DND-41 (cell line): ENCODE measurements around the gene SCGB3A1.

Experiments used
- EZH2 ChIP-seq: IDR thresholded peaks from 3 replicates; pipeline ENCODE4 v1.6.1; 2012; ENCODE audit warnings: borderline replicate concordance, low read depth, mild to moderate bottlenecking, moderate library complexity, low read length, inconsistent platforms; ENCODE audit not compliant: severe bottlenecking
- TF ChIP-seq, protein P1 (sequence below): IDR thresholded peaks from 2 replicates; pipeline ENCODE4 v1.5.1; 2012; ENCODE audit warnings: borderline replicate concordance, low read length, moderate library complexity, mild to moderate bottlenecking; ENCODE audit not compliant: poor library complexity, severe bottlenecking; ENCODE audit errors: extremely low read depth

DNA sequence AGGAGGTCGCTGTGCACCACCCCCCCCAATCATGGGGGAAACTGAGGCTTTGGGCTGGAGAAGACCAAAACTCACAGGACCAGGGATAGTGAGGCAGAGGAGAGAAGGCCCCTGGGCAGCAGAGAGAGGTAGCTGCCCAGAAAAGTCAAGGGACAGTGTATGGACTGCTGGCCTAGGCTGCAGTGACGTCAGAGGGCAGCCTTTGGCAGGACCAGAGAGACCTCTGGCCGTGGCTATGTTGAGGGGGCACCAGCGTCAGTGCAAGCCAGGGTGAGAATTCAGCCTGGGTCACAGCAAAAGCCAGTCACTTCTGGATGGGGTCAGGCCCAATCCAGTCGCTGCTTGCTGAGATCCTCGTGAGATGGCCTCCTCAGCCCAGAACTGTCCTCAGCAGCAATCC, 31.6 kb upstream of the SCGB3A1 start:
- no peak for TF ChIP-seq EZH2
- TF ChIP-seq, protein P1, sequence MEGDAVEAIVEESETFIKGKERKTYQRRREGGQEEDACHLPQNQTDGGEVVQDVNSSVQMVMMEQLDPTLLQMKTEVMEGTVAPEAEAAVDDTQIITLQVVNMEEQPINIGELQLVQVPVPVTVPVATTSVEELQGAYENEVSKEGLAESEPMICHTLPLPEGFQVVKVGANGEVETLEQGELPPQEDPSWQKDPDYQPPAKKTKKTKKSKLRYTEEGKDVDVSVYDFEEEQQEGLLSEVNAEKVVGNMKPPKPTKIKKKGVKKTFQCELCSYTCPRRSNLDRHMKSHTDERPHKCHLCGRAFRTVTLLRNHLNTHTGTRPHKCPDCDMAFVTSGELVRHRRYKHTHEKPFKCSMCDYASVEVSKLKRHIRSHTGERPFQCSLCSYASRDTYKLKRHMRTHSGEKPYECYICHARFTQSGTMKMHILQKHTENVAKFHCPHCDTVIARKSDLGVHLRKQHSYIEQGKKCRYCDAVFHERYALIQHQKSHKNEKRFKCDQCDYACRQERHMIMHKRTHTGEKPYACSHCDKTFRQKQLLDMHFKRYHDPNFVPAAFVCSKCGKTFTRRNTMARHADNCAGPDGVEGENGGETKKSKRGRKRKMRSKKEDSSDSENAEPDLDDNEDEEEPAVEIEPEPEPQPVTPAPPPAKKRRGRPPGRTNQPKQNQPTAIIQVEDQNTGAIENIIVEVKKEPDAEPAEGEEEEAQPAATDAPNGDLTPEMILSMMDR = no peak
